Endothelial cell (in vitro differentiated cells): ENCODE measurements around the gene NLRP4. TPM values are rescaled to one million over a fixed set of nuclear protein-coding genes. Genes with fewer than 3 reads are reported as not detected.
"Not testable (repeated sequence)": the region's sequence is repeated elsewhere in the genome, so short reads cannot be mapped to it uniquely, and the experiment has no call there.

ENCODE experiments used
- DNase-seq: peaks from one replicate; pipeline ENCODE4 v3.0.0; 2021; ENCODE audit warnings: low spot score
- H3K27ac Mint-ChIP-seq: one replicate; pipeline ENCODE4 v1.8.0; 2021; ENCODE audit warnings: mixed read lengths, inconsistent platforms; ENCODE audit not compliant: unreplicated experiment
- H3K27me3 Mint-ChIP-seq: one replicate; pipeline ENCODE4 v1.8.0; 2021; ENCODE audit warnings: mild to moderate bottlenecking, moderate library complexity, mixed read lengths, inconsistent platforms; ENCODE audit not compliant: unreplicated experiment
- H3K36me3 Mint-ChIP-seq: one replicate; pipeline ENCODE4 v1.8.0; 2021; ENCODE audit warnings: mild to moderate bottlenecking, low read depth, mixed read lengths, inconsistent platforms; ENCODE audit not compliant: unreplicated experiment
- H3K4me1 Mint-ChIP-seq: one replicate; pipeline ENCODE4 v1.8.0; 2021; ENCODE audit warnings: mild to moderate bottlenecking, mixed read lengths, inconsistent platforms; ENCODE audit not compliant: unreplicated experiment
- H3K4me3 Mint-ChIP-seq: one replicate; pipeline ENCODE4 v1.8.0; 2021; ENCODE audit warnings: mild to moderate bottlenecking, mixed read lengths, inconsistent platforms; ENCODE audit not compliant: unreplicated experiment
- H3K9me3 Mint-ChIP-seq: one replicate; pipeline ENCODE4 v1.8.0; 2021; ENCODE audit warnings: mixed read lengths, inconsistent platforms; ENCODE audit not compliant: unreplicated experiment
- CTCF ChIP-seq: fragments of 200-600 bp; sonication (generic); IDR thresholded peaks from one replicate; pipeline ENCODE4 v1.5.0; 2021; ENCODE audit warnings: antibody characterized with exemption; ENCODE audit not compliant: unreplicated experiment
- total RNA-seq: library from RNA; stranded (reverse); fragmentation: NEBNext Ultra II Directional; extraction: Animal tissue kit (Norgen Biotek cat#: 25700); gene quantifications from one replicate; pipeline ENCODE4 v1.2.1, GENCODE V29; 2021; ENCODE audit not compliant: unreplicated experiment

Gene NLRP4
- total RNA-seq, 1 donor from 2014 or later: not detected

GRCh38 chr19:55909801-55910200 lies 73.5 kb downstream of the NLRP4 start:
- Mint-ChIP-seq H3K4me1 (no peaks in the 10 kb centered on the region), H3K4me3 (no peak overlapping the region), H3K36me3 (peaks cover 16% of the 10 kb centered on the region), H3K9me3 (peaks cover 49% of the 10 kb centered on the region), H3K27ac (no peak overlapping the region), H3K27me3 (peaks cover 5% of the 10 kb centered on the region)
- TF ChIP-seq CTCF: no peak
- no peak for DNase-seq

GRCh38 chr19:55912916-55913315 lies 76.6 kb downstream of the NLRP4 start:
- no peak overlapping the region for H3K27ac Mint-ChIP-seq
- peaks cover 2% of the 10 kb centered on the region for H3K27me3 Mint-ChIP-seq
- H3K4me3 Mint-ChIP-seq: no peak overlapping the region
- H3K9me3 Mint-ChIP-seq: peaks cover 63% of the 10 kb centered on the region
- TF ChIP-seq CTCF: no peak
- H3K4me1 Mint-ChIP-seq: no peaks in the 10 kb centered on the region
- no peak for DNase-seq
- H3K36me3 Mint-ChIP-seq: peaks cover 15% of the 10 kb centered on the region

- no peak for TF ChIP-seq CTCF
- Mint-ChIP-seq H3K36me3 (peaks cover 12% of the 10 kb centered on the region), H3K27ac (no peak overlapping the region), H3K4me1 (no peaks in the 10 kb centered on the region), H3K4me3 (no peak overlapping the region), H3K27me3 (peaks cover 2% of the 10 kb centered on the region), H3K9me3 (peaks cover 56% of the 10 kb centered on the region)
- DNase-seq: no peak
Measured at GRCh38 chr19:55913643-55914268, 77.4 kb downstream of the NLRP4 start.

- no peaks in the 10 kb centered on the region for H3K27me3 Mint-ChIP-seq
- TF ChIP-seq CTCF: no peak
- peaks cover 28% of the 10 kb centered on the region for H3K9me3 Mint-ChIP-seq
- H3K27ac Mint-ChIP-seq: no peak overlapping the region
- H3K4me3 Mint-ChIP-seq: no peak overlapping the region
- peaks cover 3% of the 10 kb centered on the region for H3K36me3 Mint-ChIP-seq
- H3K4me1 Mint-ChIP-seq: no peaks in the 10 kb centered on the region
- DNase-seq: no peak
Measured at GRCh38 chr19:55923556-55923955, 87.2 kb downstream of the NLRP4 start.

GRCh38 chr19:55927991-55928390 lies 91.7 kb downstream of the NLRP4 start:
- Mint-ChIP-seq H3K9me3 (peaks cover 31% of the 10 kb centered on the region), H3K27ac (no peak overlapping the region), H3K36me3 (peaks cover 7% of the 10 kb centered on the region), H3K4me1 (no peaks in the 10 kb centered on the region), H3K4me3 (no peak overlapping the region), H3K27me3 (peaks cover 2% of the 10 kb centered on the region)
- no peak for TF ChIP-seq CTCF
- DNase-seq: no peak

- not testable (repeated sequence) for H3K27me3 Mint-ChIP-seq, H3K27ac Mint-ChIP-seq, DNase-seq, H3K4me3 Mint-ChIP-seq, H3K4me1 Mint-ChIP-seq
- Mint-ChIP-seq H3K9me3 (peaks cover 37% of the 10 kb centered on the region), H3K36me3 (peaks cover 15% of the 10 kb centered on the region)
Measured at GRCh38 chr19:55929258-55929657, 92.9 kb downstream of the NLRP4 start.
